Endothelial cell of hepatic sinusoid (primary cell): Measurements from ENCODE around the gene C12orf50.
"Not testable (repeated sequence)": the region's sequence is repeated elsewhere in the genome, so short reads cannot be mapped to it uniquely, and the experiment has no call there.

Source experiments
- in situ Hi-C: cut with HindIII; loops from 2 replicates; pipeline ENCODE4 v1.10.0; 2017; ENCODE audit warnings: low sequenced_read_pairs

The C12orf50 gene

DNA sequence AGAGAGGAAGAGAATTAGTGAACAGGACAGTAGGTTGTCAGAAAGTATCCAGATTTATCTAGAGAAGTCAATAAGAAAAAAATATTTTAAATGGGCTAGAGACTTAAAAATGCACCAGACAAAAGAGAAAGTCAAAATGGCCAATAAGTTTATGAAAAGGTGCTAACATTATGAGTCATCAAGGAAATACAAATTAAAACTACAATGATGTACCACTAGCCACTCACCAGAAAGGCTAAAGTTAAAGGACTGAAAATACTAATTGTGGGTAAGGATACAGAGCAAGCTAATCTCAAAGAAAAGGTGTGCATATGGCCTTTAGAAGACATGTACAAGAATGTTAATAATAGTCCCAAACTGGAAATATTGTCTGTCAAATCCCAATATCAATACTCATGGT lies 37.7 kb downstream of the C12orf50 start:
- in situ Hi-C loops, result no loop called here

DNA sequence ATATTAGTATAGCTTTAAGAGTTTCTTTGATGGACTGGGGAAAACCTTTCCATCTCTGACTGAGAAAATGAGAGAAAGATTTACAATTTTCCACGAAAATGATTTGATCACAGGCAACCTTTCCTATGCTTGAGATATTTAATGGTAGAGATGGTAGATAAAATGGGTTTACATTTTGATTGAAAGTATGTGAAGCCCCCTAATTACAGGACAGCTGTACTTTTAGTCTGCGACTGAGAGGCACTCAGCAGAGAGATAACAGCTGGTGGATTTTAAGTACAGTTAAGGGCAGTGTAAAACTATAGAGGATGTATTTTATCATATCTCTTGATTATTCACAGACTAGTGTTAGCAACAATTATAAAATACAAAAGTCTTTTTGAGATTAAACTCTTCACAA lies 40.7 kb downstream of the C12orf50 start:
- in situ Hi-C loops, result no loop called here

DNA sequence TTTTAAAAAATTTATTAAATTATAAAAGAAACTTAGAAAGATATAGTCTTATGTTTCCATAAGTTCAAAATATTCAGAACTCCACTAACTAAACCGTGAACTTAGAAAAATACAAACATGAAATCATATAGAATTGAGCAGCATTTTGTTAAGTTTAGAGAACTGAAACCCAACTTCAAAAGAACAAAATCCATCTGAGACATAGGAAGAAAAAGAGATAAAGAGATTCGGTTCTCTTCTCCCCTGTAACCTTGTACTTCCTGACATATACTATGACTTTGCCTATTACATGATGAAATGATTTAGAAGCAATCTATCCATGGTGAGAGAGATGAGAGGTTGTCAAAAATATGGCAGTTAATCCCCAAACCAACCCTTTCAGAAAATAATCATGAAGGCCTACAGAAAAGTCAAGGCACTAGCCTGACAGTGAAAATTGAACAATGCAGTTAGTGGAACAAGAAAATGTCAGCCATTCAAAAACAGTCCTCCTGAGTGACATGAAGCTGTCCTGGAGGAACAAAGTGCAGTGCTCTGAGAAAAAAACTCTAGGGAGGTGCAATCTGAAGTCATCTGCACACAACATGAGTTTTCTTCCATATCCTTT lies 44.0 kb downstream of the C12orf50 start:
- in situ Hi-C loops, result no loop called here

DNA sequence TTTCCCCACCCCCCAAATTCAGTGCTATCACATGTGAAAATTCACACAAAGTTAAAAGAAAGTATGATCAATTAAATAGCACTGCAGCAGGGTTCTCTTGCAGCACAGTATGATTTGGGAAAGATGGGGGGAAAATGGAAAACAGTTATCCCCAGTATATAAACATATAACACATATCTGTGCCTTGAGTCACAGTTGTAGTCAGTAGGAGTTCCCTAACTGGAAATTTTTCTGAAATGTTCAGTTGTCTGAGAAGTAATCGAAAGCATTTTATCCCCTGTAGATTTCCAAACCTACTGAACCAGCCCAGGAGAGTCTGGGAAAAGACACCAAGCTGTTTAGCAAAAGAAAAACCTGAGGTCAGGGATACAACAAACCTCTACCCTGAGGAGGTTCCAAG lies 47.0 kb downstream of the C12orf50 start:
- in situ Hi-C loops, result no loop called here

DNA sequence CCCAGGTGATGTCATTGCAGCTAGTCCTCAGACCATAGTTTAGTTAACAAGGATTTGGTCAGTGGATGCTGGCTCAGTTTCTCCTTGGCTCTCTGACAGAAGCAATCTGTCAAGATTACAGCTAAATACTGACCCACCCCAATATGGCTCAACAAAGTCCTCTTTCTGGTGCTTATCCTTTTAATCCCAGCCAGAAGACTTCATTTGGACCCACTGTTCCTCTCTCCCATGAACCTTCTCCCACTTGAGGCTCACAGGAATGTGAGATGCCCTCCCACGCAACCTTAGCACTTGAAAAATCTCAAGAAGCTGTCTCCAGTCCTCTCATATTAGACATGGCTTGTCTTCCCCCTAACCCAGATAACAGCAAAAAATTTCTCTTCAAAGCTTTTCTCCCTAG lies 47.7 kb downstream of the C12orf50 start:
- in situ Hi-C loops, result no loop called here

GRCh38 chr12:87975879-87976278 lies 53.3 kb downstream of the C12orf50 start:
- in situ Hi-C loops, result loop anchor here (5.0 kb wide), 1 partner anchor 34 kb away; no protein-coding TSS in a partner anchor

DNA sequence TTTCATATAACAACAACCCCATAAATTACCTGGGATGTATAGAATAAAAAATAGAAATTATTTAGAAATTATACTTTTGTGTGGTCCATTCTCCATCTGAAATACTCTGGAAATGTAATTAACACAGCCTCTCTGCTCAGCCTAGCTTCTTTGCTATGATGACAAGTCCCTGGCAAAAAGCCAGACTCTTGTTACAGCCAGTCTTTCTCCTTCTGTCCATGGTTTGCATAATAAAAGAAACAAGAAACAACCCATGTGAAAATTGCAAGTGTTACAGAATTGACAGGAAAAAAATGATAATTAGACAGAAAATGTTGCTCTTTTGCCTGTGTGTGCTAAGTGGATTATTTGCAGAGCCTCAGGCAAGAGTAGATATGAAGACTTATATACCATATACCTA lies 61.3 kb downstream of the C12orf50 start:
- in situ Hi-C loops, result no loop called here

GRCh38 chr12:87960566-87960965 lies 68.6 kb downstream of the C12orf50 start:
- in situ Hi-C loops, result no loop called here

DNA sequence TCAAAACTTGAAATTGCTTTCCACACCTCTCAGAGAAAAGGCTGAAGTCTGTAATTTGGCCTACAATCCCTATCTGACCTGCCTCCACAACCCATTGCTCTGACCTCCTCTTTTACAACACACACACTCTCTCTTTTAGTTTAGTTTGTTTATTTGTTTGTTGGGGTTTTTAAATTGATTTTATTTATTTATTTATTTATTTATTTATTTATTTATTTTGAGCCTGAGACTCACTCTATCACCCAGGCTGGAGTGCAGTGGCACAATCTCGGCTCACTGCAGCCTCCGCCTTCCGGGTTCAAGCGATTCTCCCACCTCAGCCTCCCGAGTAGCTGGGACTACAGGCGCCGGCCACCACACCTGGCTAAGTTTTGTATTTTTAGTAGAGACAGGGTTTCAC lies 75.2 kb downstream of the C12orf50 start:
- in situ Hi-C loops, result not testable (repeated sequence)

DNA sequence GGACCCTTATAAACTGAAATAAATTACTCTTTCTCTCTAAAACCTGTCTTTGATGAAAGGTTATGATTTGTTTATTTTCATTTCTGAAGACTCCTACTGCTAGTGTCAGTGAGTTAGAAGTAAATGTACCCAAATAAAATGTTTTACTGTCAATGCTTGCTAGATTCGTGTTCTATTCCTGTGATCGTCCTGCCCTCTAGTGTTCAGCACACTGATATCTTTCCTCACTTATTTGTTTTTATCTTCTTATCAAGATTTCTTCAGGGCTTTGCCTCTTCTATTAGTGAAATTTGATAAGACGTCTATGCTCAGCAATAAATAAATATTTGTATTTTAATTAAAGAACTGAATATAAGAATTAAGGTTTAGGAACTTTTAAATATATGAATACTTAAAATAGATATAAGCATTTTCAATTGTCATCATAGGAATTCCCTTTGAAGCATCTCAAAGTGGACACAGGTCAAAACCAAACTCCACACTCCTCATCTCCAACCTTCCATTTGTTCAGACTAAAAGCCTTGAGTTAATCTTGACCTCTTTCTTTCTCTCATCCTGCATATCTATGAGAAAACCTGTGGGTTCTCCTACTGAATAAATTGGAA lies 75.8 kb downstream of the C12orf50 start:
- in situ Hi-C loops, result no loop called here

DNA sequence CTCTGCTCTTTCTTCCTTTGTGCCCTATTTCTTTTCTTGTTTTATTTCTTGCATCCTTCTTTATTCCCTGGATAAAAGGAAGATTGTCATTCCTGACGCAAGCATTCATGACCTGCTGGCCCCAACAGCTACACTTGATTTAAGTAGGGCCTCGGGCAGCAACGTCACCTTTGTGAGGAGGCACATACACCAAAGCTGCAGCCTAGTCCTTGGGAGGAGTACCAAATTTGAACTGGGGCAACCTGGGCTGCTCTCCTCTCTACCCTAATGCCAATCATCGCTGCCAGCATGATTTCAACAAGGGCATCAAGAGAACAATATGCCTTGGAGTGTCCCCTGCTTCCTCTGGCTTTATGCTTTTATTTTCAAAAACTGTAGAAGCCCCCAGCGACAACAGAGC lies 76.4 kb downstream of the C12orf50 start:
- in situ Hi-C loops, result no loop called here

DNA sequence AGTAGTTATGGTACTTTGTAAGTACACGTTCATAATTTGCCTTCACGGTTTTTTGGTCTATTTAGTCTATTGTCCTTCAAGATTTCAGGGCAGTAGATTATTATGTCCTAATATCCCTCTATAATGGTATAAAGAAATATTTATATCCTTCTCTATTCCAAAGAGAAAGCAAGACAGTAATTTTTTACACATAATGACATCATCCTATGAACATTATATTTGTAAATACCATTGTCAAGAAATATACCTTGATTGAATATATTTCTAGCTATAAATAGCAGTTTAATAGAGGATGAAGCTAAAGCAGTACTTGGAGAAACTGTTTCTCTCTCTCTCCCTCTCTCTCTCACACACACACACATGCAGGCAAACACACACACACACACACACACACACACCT lies 77.0 kb downstream of the C12orf50 start:
- in situ Hi-C loops, result no loop called here

DNA sequence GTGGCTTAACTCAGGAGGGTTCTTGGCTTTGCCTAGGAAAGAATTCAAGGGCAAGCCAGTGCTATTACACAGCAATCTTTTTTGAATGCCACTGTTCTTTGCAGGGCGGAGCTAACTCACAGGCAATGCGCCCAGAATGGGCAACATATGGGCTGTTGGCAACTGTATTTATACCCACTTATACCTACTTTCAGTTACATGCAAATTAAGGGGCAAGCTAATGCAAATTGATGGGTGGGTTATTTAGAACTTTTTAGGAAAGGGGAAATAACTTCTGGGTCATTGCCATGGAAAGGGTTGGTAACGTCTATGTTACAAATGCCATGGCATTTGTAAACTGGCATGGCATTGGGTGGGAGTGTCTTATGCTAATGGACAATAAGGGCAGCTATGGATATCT lies 85.4 kb downstream of the C12orf50 start:
- in situ Hi-C loops, result loop anchor here (5.0 kb wide), 1 partner anchor 34 kb away; no protein-coding TSS in a partner anchor

- in situ Hi-C loops, result loop anchor here (5.0 kb wide), 1 partner anchor 34 kb away; no protein-coding TSS in a partner anchor
Measured at GRCh38 chr12:87943023-87943422, 86.2 kb downstream of the C12orf50 start.

GRCh38 chr12:87939182-87939581 lies 90.0 kb downstream of the C12orf50 start:
- in situ Hi-C loops, result no loop called here

GRCh38 chr12:87935216-87935615 lies 94.0 kb downstream of the C12orf50 start:
- in situ Hi-C loops, result no loop called here

- in situ Hi-C loops, result no loop called here
Measured at GRCh38 chr12:87933991-87934390, 95.2 kb downstream of the C12orf50 start.

- in situ Hi-C loops, result no loop called here
Measured at GRCh38 chr12:87931812-87932211, 97.4 kb downstream of the C12orf50 start.

- in situ Hi-C loops, result no loop called here
Measured at GRCh38 chr12:87930627-87931026, 98.6 kb downstream of the C12orf50 start.
